Nucleus accumbens (tissue), 56 donors: ENCODE data around the gene LRRC32.
"Not testable (repeated sequence)": the region's sequence is repeated elsewhere in the genome, so short reads cannot be mapped to it uniquely, and the experiment has no call there.

Source experiments
- DNase-seq, 56 donors: peaks; one replicate each; lab custom pipeline; 2025; lab: John Stamatoyannopoulos, UW

Gene LRRC32

DNA sequence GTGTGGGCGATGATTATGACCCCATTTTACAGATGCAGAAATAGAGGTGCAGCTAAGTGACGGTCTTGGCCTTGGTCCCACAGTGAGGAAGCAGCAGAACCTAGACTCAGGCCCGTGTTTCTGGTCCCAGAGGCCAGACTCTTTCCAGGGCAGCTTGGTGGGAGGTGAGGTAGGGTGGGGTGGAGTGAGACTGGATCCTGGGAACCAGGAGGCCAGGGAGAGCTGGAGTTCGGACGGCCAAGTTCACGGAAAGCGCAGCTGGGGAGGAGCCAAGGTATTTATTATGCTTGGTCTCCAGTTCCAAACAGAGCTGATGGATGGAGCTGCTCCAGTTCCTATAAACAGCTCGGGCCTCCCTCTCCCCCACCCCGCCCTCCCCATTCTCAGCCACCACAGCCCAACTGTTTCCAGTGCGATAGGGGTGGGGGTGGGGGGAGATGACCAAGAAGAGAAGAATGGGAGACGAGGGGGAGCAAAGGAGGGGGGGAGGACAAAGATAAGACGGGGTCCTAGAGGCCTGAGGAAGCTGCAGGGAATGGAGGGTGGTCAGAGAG, 16.2 kb downstream of the LRRC32 start:
- no peak for DNase-seq

DNA sequence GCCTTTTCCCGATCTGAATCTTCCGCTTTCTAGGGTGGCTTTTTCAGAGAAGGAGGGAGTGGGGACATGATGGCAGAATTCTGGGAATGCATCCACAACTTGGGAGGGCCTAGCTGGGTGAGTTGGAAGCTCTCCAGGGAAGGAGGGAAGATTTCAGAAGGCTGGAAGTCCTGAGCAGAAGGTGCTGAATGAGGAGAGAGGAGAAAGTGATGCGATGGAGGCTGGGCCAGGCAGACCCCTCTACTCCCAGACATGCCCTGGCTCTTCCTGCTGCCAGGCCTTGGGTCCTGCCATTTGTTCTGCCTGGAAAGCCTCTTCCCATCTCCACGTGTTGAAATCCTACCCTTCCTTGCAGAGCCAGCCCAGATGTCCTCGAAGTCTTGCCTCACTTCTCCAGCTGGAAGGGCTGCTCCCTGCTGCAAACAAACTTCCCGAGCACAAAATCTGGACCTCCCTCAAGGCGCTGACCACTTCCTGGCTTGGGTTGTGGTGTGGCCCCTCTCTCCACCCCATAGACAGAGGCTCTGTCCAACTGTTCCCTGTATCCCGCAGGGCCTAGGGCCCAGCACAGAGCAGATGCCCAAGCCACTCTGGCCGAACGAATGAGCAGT, 16.8 kb downstream of the LRRC32 start:
- DNase-seq = no peak

DNA sequence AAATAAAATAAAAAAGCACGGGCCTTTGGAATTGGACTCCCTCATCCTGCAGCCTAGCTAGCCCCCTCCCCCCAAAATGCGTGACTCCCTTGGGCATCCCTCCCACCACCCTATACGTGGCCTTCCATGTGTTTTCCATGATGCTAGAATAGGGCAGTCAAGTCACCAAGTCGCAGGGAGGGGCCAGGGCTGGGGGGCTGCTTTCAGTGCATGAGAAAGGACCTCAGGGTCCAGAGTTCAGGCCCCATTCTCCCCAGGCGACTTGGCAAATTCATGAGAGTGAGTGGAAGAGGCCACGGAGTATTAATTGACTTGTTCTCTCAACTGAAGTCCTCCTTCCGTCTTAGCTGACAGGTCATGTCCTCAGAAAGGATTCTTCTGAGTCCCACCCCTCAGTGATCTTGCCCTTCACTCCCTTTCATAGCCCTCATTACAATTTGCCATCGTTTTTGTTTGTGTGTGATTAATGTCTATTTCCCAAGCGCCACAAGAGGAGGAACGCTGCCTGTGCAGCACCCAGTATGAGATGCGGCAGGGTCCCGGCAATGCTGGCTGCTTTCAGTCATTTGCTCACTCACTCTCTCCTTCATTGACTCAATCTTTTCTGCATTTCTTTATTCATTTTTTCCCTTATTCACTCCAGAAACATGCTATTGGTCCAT, 17.4 kb downstream of the LRRC32 start:
- DNase-seq = no peak

- no peak for DNase-seq
Observed at GRCh38 chr11:76649851-76650372, 20.6 kb downstream of the LRRC32 start.

DNA sequence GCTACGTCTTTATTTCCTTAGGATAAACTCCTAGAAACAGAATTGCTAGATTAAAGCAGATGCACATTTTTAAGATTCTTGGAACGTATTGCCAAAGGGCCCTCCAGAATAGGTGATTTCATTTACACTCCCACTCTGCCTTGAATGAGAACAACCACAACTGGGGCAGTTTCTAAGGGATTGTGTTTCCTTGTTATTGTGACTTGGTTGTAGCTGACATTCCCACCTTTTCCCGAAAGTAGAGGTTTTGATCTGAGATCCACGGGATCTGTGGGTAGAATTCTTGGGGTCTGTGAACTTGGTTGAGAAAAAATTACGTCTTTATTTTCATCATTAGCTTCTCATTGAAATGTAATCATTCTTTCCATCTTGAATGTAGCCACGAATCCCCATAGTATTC, 21.5 kb downstream of the LRRC32 start:
- DNase-seq = no peak

- DNase-seq = no peak
Observed at GRCh38 chr11:76648061-76648460, 22.5 kb downstream of the LRRC32 start.

DNA sequence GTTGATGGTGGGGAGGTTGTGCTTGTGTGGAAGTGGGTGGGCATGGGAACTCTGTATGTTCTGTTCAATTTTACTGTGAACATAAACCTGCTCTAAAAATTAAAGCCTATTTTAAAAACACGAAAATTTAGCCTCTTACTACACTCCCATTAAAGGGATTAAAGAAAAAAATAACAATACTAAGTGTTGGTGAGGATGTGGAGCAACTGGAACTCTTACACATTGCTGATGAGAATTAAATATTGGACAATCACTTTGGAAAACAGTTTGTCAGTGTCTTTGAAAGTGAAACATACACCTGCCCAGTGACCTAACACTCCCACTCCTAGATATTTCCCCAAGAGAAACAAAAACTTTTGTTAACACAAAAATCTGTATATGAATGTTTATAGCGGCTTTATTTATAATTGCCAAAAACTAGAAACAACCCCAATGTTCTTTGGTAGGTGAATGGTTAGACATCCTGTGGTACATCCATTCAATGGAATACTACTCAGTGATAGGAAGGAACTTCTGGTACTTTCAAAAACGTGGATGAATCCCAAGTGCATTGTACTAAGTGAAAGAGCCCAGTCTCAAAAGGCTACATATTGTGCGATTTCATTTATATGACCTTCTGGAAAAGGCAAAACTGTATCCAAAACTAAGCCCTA, 23.5 kb downstream of the LRRC32 start:
- no peak for DNase-seq

DNA sequence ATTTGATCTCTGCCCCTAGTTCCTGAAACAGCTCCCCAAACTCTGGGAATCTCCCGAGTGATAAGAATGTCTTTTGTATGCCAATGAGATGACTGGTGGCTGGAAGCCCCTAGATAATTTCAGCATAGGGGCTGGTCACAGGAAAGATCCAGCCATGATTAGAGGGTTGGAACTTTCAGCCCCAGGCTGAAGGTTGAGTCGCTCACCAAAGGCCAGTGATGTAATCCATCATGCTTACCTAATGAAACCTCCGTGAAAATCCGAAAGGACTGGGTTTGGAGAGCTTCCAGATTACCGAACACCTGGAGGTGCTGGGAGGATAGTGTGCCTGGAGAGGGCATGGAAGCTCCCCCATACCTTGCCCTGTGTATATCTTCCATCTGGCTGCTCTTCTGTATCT, 26.0 kb downstream of the LRRC32 start:
- DNase-seq = no peak

DNA sequence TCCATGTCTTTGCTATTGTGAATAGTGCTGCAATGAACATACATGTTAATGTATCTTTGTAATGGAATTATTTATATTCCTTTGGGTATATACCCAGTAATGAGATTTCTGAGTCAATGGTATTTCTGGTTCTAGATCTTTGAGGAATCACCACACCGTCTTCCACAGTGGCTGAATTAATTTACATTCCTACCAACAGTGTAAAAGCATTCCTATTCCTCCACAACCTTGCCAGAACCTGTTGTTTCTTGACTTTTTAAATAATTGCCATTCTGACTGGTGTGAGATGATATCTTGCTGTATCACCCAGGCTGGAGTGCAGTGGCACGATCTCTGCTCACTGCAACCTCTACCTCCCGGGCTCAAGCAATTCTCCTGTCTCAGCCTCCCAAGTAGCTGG, 26.8 kb downstream of the LRRC32 start:
- not testable (repeated sequence) for DNase-seq

DNA sequence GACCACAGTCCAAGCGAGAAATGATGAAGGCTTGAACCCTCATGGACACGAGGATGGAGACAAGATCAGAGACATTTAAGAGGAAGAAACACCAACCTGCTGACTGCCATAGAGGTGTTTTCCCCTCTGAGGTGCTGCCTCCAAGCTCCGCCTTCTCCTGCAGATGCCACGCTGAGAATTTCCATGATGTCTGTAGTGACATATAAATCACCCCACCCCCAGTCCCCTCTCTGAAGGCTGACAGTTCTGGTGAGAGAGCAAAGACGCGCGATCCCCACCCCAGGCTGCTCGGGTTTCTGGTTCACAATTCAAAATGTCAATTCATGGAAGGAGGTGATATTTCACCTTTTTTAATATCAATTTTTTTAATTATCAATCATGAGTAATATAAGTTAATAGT, 28.2 kb downstream of the LRRC32 start:
- no peak for DNase-seq

GRCh38 chr11:76641905-76642304, 28.6 kb downstream of the LRRC32 start:
- no peak for DNase-seq

- DNase-seq = no peak
Observed at GRCh38 chr11:76640501-76640900, 30.0 kb downstream of the LRRC32 start.

- DNase-seq = no peak
Observed at GRCh38 chr11:76639621-76640020, 30.9 kb downstream of the LRRC32 start.

GRCh38 chr11:76638270-76639197, 32.0 kb downstream of the LRRC32 start:
- DNase-seq = no peak

DNA sequence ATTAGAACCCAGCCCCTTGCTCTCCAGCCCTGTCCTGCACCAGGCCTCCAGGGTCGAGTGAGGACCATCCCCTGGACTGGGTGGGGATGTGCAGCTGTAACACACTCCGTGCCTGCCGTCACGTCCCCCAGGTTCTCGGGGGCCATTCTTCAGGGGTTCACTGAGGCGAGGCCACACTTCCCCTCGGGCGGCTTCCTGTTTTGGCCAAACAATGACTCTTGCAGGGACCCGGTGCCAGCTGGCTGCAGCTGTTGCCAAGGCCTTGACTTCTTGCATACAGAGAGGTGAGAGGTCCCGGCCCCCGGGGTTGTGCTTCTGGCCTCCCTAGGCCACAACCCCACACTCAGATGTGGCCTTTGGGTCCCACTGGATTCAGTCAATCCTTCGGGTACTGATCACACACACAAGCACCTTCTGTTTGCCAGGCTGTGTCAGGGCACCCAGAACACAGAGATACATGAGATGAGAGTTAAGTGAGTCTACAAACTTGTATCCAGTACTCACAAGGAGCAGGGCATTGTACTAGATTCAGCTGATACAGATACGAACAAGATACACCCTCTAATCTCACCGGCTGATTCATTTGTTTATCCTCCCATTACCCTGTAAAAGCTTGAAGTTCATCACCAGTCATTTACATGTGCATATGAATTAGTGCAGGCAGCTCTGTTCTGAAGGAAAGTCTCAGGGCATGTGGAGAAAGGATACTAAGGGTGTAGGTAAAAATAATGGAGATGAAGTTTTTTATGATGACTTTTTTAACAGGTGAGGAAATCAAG, 32.9 kb downstream of the LRRC32 start:
- no peak for DNase-seq

DNA sequence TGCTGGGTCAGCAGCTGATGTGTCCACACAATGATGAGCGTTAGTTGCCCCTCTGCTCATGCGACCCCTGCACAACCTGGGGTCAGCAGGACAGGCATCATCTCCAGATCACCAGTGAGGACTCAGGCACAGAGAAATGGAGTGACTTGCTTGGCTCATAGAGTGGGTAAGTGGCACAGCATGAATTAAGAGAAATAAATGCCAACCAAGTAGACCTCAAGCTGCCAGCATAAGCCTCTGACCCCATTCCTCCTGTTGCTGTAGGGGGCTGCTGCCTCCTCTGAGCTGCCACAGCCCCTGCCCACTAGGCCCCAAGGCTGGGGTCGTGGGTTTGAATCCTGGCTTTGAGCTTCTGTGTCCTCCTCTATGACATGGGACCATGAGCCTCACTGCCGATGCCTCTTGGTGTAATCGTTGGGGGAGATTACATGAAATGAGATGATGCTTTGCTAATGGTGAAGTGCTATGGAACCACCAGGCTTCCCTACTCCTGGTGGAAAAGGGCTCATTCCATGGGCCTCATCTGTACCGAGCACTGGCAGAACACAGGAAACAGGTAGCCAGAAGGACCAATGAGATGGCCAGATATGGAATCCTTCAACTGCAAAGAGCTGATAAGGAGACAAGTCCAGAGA, 33.6 kb downstream of the LRRC32 start:
- no peak for DNase-seq

DNA sequence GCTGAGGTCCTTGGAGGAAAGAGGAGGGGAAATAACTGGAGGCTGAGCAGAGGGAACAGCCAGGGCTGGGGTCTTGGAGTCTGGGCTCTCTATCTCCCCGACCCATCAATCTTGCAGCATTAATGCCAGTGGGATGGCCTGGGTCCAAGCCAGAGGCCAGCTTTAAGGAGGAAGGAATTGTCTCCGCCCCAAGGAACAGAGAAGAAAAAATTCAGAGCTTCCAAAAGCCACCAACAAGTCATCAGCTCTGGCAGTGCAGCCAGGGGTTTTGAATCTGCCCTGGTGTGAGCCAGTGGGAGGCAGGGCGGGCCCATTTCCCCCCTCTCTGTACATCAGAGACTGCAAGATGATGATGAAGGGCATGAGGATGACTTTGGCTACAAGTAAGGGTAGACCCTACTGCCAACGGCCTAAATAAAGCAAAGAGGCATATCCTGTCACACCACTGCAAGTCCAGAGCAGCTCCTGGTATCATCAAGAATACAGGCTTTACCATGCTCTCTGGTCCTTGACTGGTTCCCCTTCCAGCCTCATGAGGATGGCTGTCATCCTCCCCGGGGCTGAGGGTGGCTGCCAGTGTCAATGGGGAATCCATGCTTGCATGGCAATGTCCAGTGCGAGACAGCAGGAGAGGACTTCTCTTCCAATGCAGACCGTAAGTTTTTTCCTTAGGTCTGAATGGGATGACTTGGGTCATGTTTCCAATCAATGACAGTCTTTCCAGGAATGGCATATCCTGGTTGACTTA, 34.4 kb downstream of the LRRC32 start:
- no peak for DNase-seq

DNA sequence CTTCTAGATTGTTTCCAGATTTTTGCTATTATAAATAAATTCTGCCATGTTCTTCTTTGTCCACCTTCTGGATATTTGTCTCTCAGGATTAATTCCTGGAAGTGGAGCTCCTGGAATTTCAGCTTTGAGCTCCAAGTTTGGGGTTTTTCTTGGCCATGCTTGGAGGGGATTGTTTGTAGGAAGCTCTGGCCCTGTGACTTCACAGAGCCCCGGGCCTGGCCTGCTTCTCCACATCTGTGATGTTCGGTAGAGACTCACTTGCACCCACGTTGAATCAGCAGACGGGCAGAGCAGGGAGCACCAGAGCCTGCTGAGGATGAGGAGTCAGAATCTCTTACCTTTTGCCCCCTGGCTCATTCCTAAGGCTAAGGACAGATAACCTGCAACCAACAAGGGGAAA, 35.7 kb downstream of the LRRC32 start:
- no peak for DNase-seq
